Caco-2 (cell line): ENCODE data around the gene DBX2. TPM values are rescaled to one million over a fixed set of nuclear protein-coding genes. Genes with fewer than 3 reads are reported as not detected.
"Not testable (repeated sequence)": the region's sequence is repeated elsewhere in the genome, so short reads cannot be mapped to it uniquely, and the experiment has no call there.

Experiments
- BruUV-seq: library from RNA; stranded (reverse); fragments of 400-500 nt; replicated peaks from 2 replicates; lab custom pipeline; 2021; lab: Mats Ljungman, UMichigan
- CTCF ChIA-PET: fragments of 300-600 bp; sonication (Branson Sonifier 250); formaldehyde crosslinking; loops from one replicate; lab custom pipeline; 2022; ENCODE audit warnings: antibody characterized with exemption; lab: Charles Lee
- POLR2A ChIA-PET: fragments of 300-600 bp; sonication (Branson Sonifier 250); formaldehyde crosslinking; loops from one replicate; lab custom pipeline; 2022; ENCODE audit warnings: antibody characterized with exemption; lab: Charles Lee
- DNase-seq, 2 experiments: peaks; one replicate each; pipeline versions ENCODE4 v3.0.0 to v3.0.0-alpha.2; 2020 to 2022
- H3K27me3 ChIP-seq: replicated peaks from 2 replicates; pipeline ENCODE4 v1.6.0; 2011; ENCODE audit warnings: low read length; ENCODE audit not compliant: control insufficient read depth, insufficient read depth
- H3K36me3 ChIP-seq: 2 replicates; pipeline ENCODE4 v1.5.1; 2011; ENCODE audit warnings: low read length; ENCODE audit not compliant: control insufficient read depth, insufficient read depth
- H3K4me1 ChIP-seq: fragments of 250-450 bp; sonication (Bioruptor Pico); 2 replicates; pipeline ENCODE4 v1.5.1; 2020; ENCODE audit warnings: mild to moderate bottlenecking
- H3K4me3 ChIP-seq: 2 replicates; pipeline ENCODE4 v1.5.1; 2011; ENCODE audit warnings: low read depth, mild to moderate bottlenecking, control low read depth, low read length
- H3K9me3 ChIP-seq: fragments of 250-450 bp; sonication (Bioruptor Pico); 2 replicates; pipeline ENCODE4 v1.5.1; 2020; ENCODE audit warnings: mild to moderate bottlenecking, moderate library complexity
- H3K27ac Mint-ChIP-seq: one replicate; pipeline ENCODE4 v1.8.0; 2022; ENCODE audit warnings: mixed read lengths; ENCODE audit not compliant: unreplicated experiment
- H3K27me3 Mint-ChIP-seq: one replicate; pipeline ENCODE4 v1.8.0; 2022; ENCODE audit warnings: mixed read lengths; ENCODE audit not compliant: insufficient read depth, unreplicated experiment
- H3K36me3 Mint-ChIP-seq: one replicate; pipeline ENCODE4 v1.8.0; 2022; ENCODE audit warnings: mild to moderate bottlenecking, mixed read lengths; ENCODE audit not compliant: insufficient read depth, unreplicated experiment
- H3K4me1 Mint-ChIP-seq: one replicate; pipeline ENCODE4 v1.8.0; 2022; ENCODE audit warnings: low read depth, mixed read lengths; ENCODE audit not compliant: unreplicated experiment
- H3K4me3 Mint-ChIP-seq: one replicate; pipeline ENCODE4 v1.8.0; 2022; ENCODE audit warnings: mild to moderate bottlenecking, moderate library complexity, mixed read lengths; ENCODE audit not compliant: unreplicated experiment
- H3K9me3 Mint-ChIP-seq: one replicate; pipeline ENCODE4 v1.8.0; 2022; ENCODE audit warnings: mixed read lengths; ENCODE audit not compliant: unreplicated experiment
- CTCF ChIP-seq, 2 experiments: fragments of 200-600 bp in 1 of 2; IDR thresholded peaks; 1 replicate in 1 of 2; 2 replicates in 1 of 2; pipeline versions ENCODE4 v1.5.1 to v1.8.0; 2011 to 2022; ENCODE audit warnings: antibody characterized with exemption in 1 of 2, control low read depth in 1 of 2, inconsistent platforms in 1 of 2, low read depth in 1 of 2, low read length in 1 of 2, mild to moderate bottlenecking in 1 of 2, moderate library complexity in 1 of 2; ENCODE audit not compliant: insufficient read depth in 1 of 2, severe bottlenecking in 1 of 2, unreplicated experiment in 1 of 2
- intact Hi-C: fragments of 100-400 bp; cut with micrococcal nuclease; formaldehyde crosslinking; loops from one replicate; pipeline ENCODE4 v1.10.0; 2022; ENCODE audit not compliant: unreplicated experiment
- total RNA-seq: library from RNA; stranded (reverse); gene quantifications from 2 replicates; pipeline ENCODE4 v1.2.3, GENCODE V29; 2022

Gene DBX2
- total RNA-seq, 1 experiment from 2014 or later, result not detected

GRCh38 chr12:45008211-45008610 is 42.7 kb downstream of the DBX2 start:
- Mint-ChIP-seq H3K36me3 (no peaks in the 10 kb centered on the region), H3K27me3 (peaks cover 3% of the 10 kb centered on the region), H3K4me3 (no peak overlapping the region), H3K27ac (no peak overlapping the region), H3K4me1 (no peaks in the 10 kb centered on the region), H3K9me3 (no peaks in the 10 kb centered on the region)
- no peak for DNase-seq
- no peaks in the 10 kb centered on the region for H3K9me3 ChIP-seq
- CTCF ChIA-PET, result no interaction called here
- TF ChIP-seq CTCF (IDR thresholded peaks at IDR 0.05; ENCODE audit: insufficient read depth in 1 of 2, low read depth in 1 of 2, low read length in 1 of 2, severe bottlenecking in 1 of 2, unreplicated experiment in 1 of 2), result no peak
- no TSS peak for BruUV-seq
- H3K4me1 ChIP-seq, result no peaks in the 10 kb centered on the region
- H3K4me3 ChIP-seq, result no peak overlapping the region
- no peaks in the 10 kb centered on the region for H3K27me3 ChIP-seq
- intact Hi-C loops, result no loop called here
- no peaks in the 10 kb centered on the region for H3K36me3 ChIP-seq
- POLR2A ChIA-PET, result no interaction called here

- H3K27me3 ChIP-seq, result no peaks in the 10 kb centered on the region
- CTCF ChIA-PET, result no interaction called here
- TF ChIP-seq CTCF (IDR thresholded peaks at IDR 0.05; ENCODE audit: insufficient read depth in 1 of 2, low read depth in 1 of 2, low read length in 1 of 2, severe bottlenecking in 1 of 2, unreplicated experiment in 1 of 2), result no peak
- no peaks in the 10 kb centered on the region for H3K36me3 Mint-ChIP-seq
- POLR2A ChIA-PET, result no interaction called here
- no peak for DNase-seq
- no peaks in the 10 kb centered on the region for H3K4me1 Mint-ChIP-seq
- H3K9me3 Mint-ChIP-seq, result no peaks in the 10 kb centered on the region
- H3K9me3 ChIP-seq, result no peaks in the 10 kb centered on the region
- no peaks in the 10 kb centered on the region for H3K4me1 ChIP-seq
- no peak overlapping the region for H3K4me3 ChIP-seq
- peaks cover 4% of the 10 kb centered on the region for H3K27me3 Mint-ChIP-seq
- no peak overlapping the region for H3K4me3 Mint-ChIP-seq
- intact Hi-C loops, result no loop called here
- H3K36me3 ChIP-seq, result no peaks in the 10 kb centered on the region
- H3K27ac Mint-ChIP-seq, result no peak overlapping the region
- no TSS peak for BruUV-seq
Observed at GRCh38 chr12:44999355-44999754, 51.5 kb downstream of the DBX2 start.

- intact Hi-C loops, result no loop called here
- no peaks in the 10 kb centered on the region for H3K4me1 ChIP-seq
- POLR2A ChIA-PET, result no interaction called here
- no peaks in the 10 kb centered on the region for H3K9me3 ChIP-seq
- Mint-ChIP-seq H3K27ac (no peak overlapping the region), H3K27me3 (peaks cover 7% of the 10 kb centered on the region), H3K4me3 (no peak overlapping the region), H3K4me1 (no peaks in the 10 kb centered on the region), H3K9me3 (no peaks in the 10 kb centered on the region), H3K36me3 (no peaks in the 10 kb centered on the region)
- TF ChIP-seq CTCF (IDR thresholded peaks at IDR 0.05; ENCODE audit: insufficient read depth in 1 of 2, low read depth in 1 of 2, low read length in 1 of 2, severe bottlenecking in 1 of 2, unreplicated experiment in 1 of 2), result no peak
- no peaks in the 10 kb centered on the region for H3K27me3 ChIP-seq
- H3K36me3 ChIP-seq, result no peaks in the 10 kb centered on the region
- BruUV-seq, result no TSS peak
- H3K4me3 ChIP-seq, result no peak overlapping the region
- no peak for DNase-seq
- CTCF ChIA-PET, result no interaction called here
Observed at GRCh38 chr12:44993161-44993560, 57.7 kb downstream of the DBX2 start.

- H3K4me1 ChIP-seq, CTCF ChIA-PET, H3K27me3 ChIP-seq, DNase-seq, H3K4me3 ChIP-seq, H3K4me3 Mint-ChIP-seq, H3K27ac Mint-ChIP-seq, H3K36me3 Mint-ChIP-seq, H3K9me3 ChIP-seq, H3K36me3 ChIP-seq, POLR2A ChIA-PET, BruUV-seq, intact Hi-C loops, H3K9me3 Mint-ChIP-seq, H3K4me1 Mint-ChIP-seq: not testable (repeated sequence)
- peaks cover 26% of the 10 kb centered on the region for H3K27me3 Mint-ChIP-seq
Observed at GRCh38 chr12:44984863-44985262, 66.0 kb downstream of the DBX2 start.
